Mesendoderm (in vitro differentiated cells): ENCODE data around the gene PGBD5.

Experiments used
- DNase-seq: peaks from one replicate; pipeline ENCODE4 v3.0.0; 2013
- H2AK5ac ChIP-seq: 2 replicates; pipeline ENCODE4 v1.6.1; 2013; ENCODE audit warnings: low read length, inconsistent platforms
- H2BK120ac ChIP-seq: 2 replicates; pipeline ENCODE4 v1.6.1; 2013; ENCODE audit warnings: low read depth, mild to moderate bottlenecking, low read length, moderate library complexity, mixed read lengths
- H2BK15ac ChIP-seq: replicated peaks from 2 replicates; pipeline ENCODE4 v1.6.1; 2013; ENCODE audit warnings: low read depth, mild to moderate bottlenecking, moderate library complexity
- H2BK5ac ChIP-seq: 2 replicates; pipeline ENCODE4 v1.6.1; 2013; ENCODE audit warnings: low read length, inconsistent platforms
- H3K18ac ChIP-seq: 2 replicates; pipeline ENCODE4 v1.6.1; 2013; ENCODE audit warnings: mild to moderate bottlenecking, low read length, mixed read lengths
- H3K23ac ChIP-seq: one replicate; pipeline ENCODE4 v1.6.1; 2013; ENCODE audit warnings: low read length
- H3K27ac ChIP-seq: 2 replicates; pipeline ENCODE4 v1.5.1; 2013; ENCODE audit warnings: low read depth, mild to moderate bottlenecking, inconsistent platforms, low read length, moderate library complexity
- H3K27me3 ChIP-seq: 2 replicates; pipeline ENCODE4 v1.6.1; 2013; ENCODE audit warnings: low read length, control low read depth, mild to moderate bottlenecking, inconsistent platforms; ENCODE audit not compliant: insufficient read depth, poor library complexity
- H3K36me3 ChIP-seq: 2 replicates; pipeline ENCODE4 v1.6.1; 2013; ENCODE audit warnings: low read length, inconsistent platforms; ENCODE audit not compliant: control insufficient read depth, insufficient read depth
- H3K4ac ChIP-seq: one replicate; pipeline ENCODE4 v1.6.1; 2013; ENCODE audit warnings: low read depth, mild to moderate bottlenecking, low read length, moderate library complexity
- H3K4me1 ChIP-seq: 2 replicates; pipeline ENCODE4 v1.6.1; 2013; ENCODE audit warnings: low read depth, low read length, inconsistent platforms; ENCODE audit not compliant: control insufficient read depth
- H3K4me2 ChIP-seq: 2 replicates; pipeline ENCODE4 v1.6.1; 2013; ENCODE audit warnings: low read length
- H3K4me3 ChIP-seq: 2 replicates; pipeline ENCODE4 v1.5.1; 2013; ENCODE audit warnings: mild to moderate bottlenecking, low read length
- H3K56ac ChIP-seq: one replicate; pipeline ENCODE4 v1.6.1; 2013; ENCODE audit warnings: low read length
- H3K79me1 ChIP-seq: 2 replicates; pipeline ENCODE4 v1.6.1; 2013; ENCODE audit warnings: low read length, inconsistent platforms
- H3K79me2 ChIP-seq: 2 replicates; pipeline ENCODE4 v1.6.1; 2013; ENCODE audit warnings: mild to moderate bottlenecking, low read length; ENCODE audit not compliant: control insufficient read depth, insufficient read depth
- H3K9ac ChIP-seq: 2 replicates; pipeline ENCODE4 v1.6.1; 2013; ENCODE audit warnings: low read length, inconsistent platforms
- H4K5ac ChIP-seq: one replicate; pipeline ENCODE4 v1.6.1; 2013; ENCODE audit warnings: low read length
- H4K8ac ChIP-seq: one replicate; pipeline ENCODE4 v1.6.1; 2013; ENCODE audit warnings: low read depth, mild to moderate bottlenecking, control low read depth, low read length, moderate library complexity
- WGBS: extraction: QIAGEN DNeasy Blood & Tissue Kit; methylation state at CpG from one replicate; pipeline ENCODE4 v1.1.7; 2013; ENCODE audit warnings: low lambda C conversion rate, missing lambda C conversion rate; ENCODE audit not compliant: insufficient coverage; ENCODE audit errors: extremely low coverage; 5-methylcytosine and 5-hydroxymethylcytosine counted together

The PGBD5 gene

GRCh38 chr1:230310381-230311163 is 115.6 kb downstream of the PGBD5 start:
- Histone ChIP-seq H3K4ac (no peak overlapping the region), H4K5ac (no peak overlapping the region), H2AK5ac (no peak overlapping the region), H3K79me1 (no peaks in the 10 kb centered on the region), H2BK15ac (no peak overlapping the region), H2BK120ac (no peak overlapping the region), H3K23ac (no peak overlapping the region), H3K18ac (no peak overlapping the region), H3K4me3 (no peak overlapping the region), H3K79me2 (no peaks in the 10 kb centered on the region), H4K8ac (no peak overlapping the region), H3K9ac (no peak overlapping the region), H3K4me2 (no peak overlapping the region), H3K27me3 (no peaks in the 10 kb centered on the region), H3K36me3 (no peaks in the 10 kb centered on the region), H3K4me1 (no peaks in the 10 kb centered on the region), H3K56ac (no peak overlapping the region), H3K27ac (no peak overlapping the region), H2BK5ac (no peak overlapping the region)
- WGBS = no CpG with 5 or more reads among the region's 14 CpGs
- peak; percentile 64 for DNase-seq

GRCh38 chr1:230309646-230310177 is 116.4 kb downstream of the PGBD5 start:
- no CpG with 5 or more reads among the region's 15 CpGs for WGBS
- no peak overlapping the region for H2BK15ac ChIP-seq
- H3K9ac ChIP-seq = no peak overlapping the region
- no peak overlapping the region for H4K5ac ChIP-seq
- H2BK120ac ChIP-seq = no peak overlapping the region
- DNase-seq = no peak
- H3K4me3 ChIP-seq = no peak overlapping the region
- H3K27me3 ChIP-seq = no peaks in the 10 kb centered on the region
- H2AK5ac ChIP-seq = no peak overlapping the region
- H3K27ac ChIP-seq = no peak overlapping the region
- H3K23ac ChIP-seq = no peak overlapping the region
- H3K4me2 ChIP-seq = no peak overlapping the region
- H3K56ac ChIP-seq = no peak overlapping the region
- H2BK5ac ChIP-seq = no peak overlapping the region
- H3K79me1 ChIP-seq = no peaks in the 10 kb centered on the region
- H3K79me2 ChIP-seq = no peaks in the 10 kb centered on the region
- H3K36me3 ChIP-seq = no peaks in the 10 kb centered on the region
- H3K4ac ChIP-seq = no peak overlapping the region
- no peak overlapping the region for H4K8ac ChIP-seq
- no peak overlapping the region for H3K18ac ChIP-seq
- no peaks in the 10 kb centered on the region for H3K4me1 ChIP-seq

DNA sequence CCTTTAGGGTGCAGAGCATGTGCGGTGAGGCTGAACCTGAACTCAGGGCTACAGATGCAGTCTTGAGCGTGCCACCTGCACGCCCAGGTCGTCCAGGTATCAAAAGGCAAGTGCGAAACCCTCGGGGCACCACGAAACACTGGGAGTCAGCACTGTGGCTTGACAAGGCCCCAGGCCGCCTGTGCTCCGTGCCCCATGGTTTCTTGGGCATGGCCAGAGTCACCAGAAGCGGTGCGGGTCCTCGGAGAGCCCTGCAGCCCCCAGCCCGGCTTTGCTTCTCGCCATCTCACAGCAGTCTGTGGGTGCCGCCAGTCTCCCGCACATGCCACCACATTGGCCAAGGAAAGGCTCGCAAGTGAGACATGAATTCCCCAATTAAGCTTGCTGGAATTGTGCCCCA is 117.3 kb downstream of the PGBD5 start:
- Histone ChIP-seq H3K4me2 (no peak overlapping the region), H3K27ac (no peak overlapping the region), H3K79me1 (no peaks in the 10 kb centered on the region), H2BK15ac (no peak overlapping the region), H3K4me1 (no peaks in the 10 kb centered on the region), H2AK5ac (no peak overlapping the region), H2BK120ac (no peak overlapping the region), H2BK5ac (no peak overlapping the region), H3K23ac (no peak overlapping the region), H3K27me3 (no peaks in the 10 kb centered on the region), H3K79me2 (no peaks in the 10 kb centered on the region), H3K56ac (no peak overlapping the region), H3K18ac (no peak overlapping the region), H3K4me3 (no peak overlapping the region), H3K4ac (no peak overlapping the region), H3K36me3 (no peaks in the 10 kb centered on the region), H3K9ac (no peak overlapping the region), H4K8ac (no peak overlapping the region), H4K5ac (no peak overlapping the region)
- DNase-seq = no peak
- WGBS = no CpG with 5 or more reads among the region's 17 CpGs

DNA sequence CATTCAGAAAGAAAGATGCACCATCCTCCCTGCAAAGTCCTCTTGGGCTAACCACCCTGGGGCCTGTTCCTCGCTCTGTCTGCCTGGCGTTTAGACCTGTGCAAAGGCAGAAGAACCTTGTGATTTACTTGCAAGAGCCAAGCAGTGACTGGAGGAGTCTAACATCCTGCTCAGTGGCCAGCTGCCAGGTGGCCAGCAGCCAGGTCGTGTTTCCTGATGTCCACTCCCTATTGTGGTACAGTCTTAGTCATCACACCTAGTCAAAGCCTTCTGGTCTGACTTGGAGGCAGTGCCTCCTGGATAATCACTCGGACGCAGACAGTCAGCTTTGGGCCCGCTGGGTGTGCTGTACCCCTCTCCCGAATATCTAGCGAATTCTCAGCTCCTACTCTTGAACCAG is 118.1 kb downstream of the PGBD5 start:
- Histone ChIP-seq H2BK120ac (no peak overlapping the region), H3K56ac (no peak overlapping the region), H2BK15ac (no peak overlapping the region), H3K4me1 (no peaks in the 10 kb centered on the region), H3K18ac (no peak overlapping the region), H3K79me1 (no peaks in the 10 kb centered on the region), H3K4me2 (no peak overlapping the region), H4K5ac (no peak overlapping the region), H3K9ac (no peak overlapping the region), H4K8ac (no peak overlapping the region), H3K36me3 (no peaks in the 10 kb centered on the region), H3K4ac (no peak overlapping the region), H2BK5ac (no peak overlapping the region), H3K23ac (no peak overlapping the region), H3K4me3 (no peak overlapping the region), H3K27me3 (no peaks in the 10 kb centered on the region), H3K27ac (no peak overlapping the region), H3K79me2 (no peaks in the 10 kb centered on the region), H2AK5ac (no peak overlapping the region)
- WGBS = no CpG with 5 or more reads among the region's 8 CpGs
- no peak for DNase-seq

DNA sequence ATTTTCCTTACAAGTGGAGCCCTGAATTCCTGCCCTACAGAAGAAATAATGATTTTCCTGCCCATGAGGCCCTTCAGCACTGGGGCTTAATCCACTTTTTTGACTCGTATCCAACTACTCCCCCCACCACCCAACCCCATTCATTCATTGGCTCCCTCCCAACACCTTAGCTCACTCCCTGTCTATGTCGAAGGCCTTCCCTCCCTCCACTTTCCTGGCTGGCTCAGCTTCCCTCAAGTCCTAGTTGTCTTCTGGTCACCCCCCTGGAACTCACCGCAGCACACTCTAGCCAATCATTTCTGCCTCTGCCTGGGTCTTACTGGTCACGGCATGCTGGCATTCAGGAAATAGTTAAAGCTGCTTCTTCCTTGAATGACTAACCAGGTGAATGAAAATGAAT is 118.9 kb downstream of the PGBD5 start:
- no peak overlapping the region for H3K4me3 ChIP-seq
- H3K56ac ChIP-seq = no peak overlapping the region
- H2BK5ac ChIP-seq = no peak overlapping the region
- H3K4me1 ChIP-seq = no peaks in the 10 kb centered on the region
- H3K27ac ChIP-seq = no peak overlapping the region
- H3K79me2 ChIP-seq = no peaks in the 10 kb centered on the region
- H2BK120ac ChIP-seq = no peak overlapping the region
- H3K36me3 ChIP-seq = no peaks in the 10 kb centered on the region
- no peak overlapping the region for H3K4me2 ChIP-seq
- H3K9ac ChIP-seq = no peak overlapping the region
- no CpG with 5 or more reads among the region's 4 CpGs for WGBS
- no peaks in the 10 kb centered on the region for H3K79me1 ChIP-seq
- no peak overlapping the region for H3K18ac ChIP-seq
- H2AK5ac ChIP-seq = no peak overlapping the region
- no peak overlapping the region for H3K4ac ChIP-seq
- no peak overlapping the region for H4K5ac ChIP-seq
- no peak for DNase-seq
- H3K23ac ChIP-seq = no peak overlapping the region
- no peaks in the 10 kb centered on the region for H3K27me3 ChIP-seq
- H4K8ac ChIP-seq = no peak overlapping the region
- H2BK15ac ChIP-seq = no peak overlapping the region

GRCh38 chr1:230306169-230306568 is 120.0 kb downstream of the PGBD5 start:
- Histone ChIP-seq H3K79me2 (no peaks in the 10 kb centered on the region), H2BK5ac (no peak overlapping the region), H3K4me3 (no peak overlapping the region), H3K56ac (no peak overlapping the region), H3K18ac (no peak overlapping the region), H3K79me1 (no peaks in the 10 kb centered on the region), H3K4ac (no peak overlapping the region), H3K9ac (no peak overlapping the region), H2AK5ac (no peak overlapping the region), H3K4me1 (no peaks in the 10 kb centered on the region), H2BK120ac (no peak overlapping the region), H2BK15ac (no peak overlapping the region), H4K5ac (no peak overlapping the region), H3K36me3 (no peaks in the 10 kb centered on the region), H3K23ac (no peak overlapping the region), H3K27me3 (no peaks in the 10 kb centered on the region), H3K4me2 (no peak overlapping the region), H4K8ac (no peak overlapping the region), H3K27ac (no peak overlapping the region)
- no CpG with 5 or more reads among the region's 4 CpGs for WGBS
- DNase-seq = no peak
